ENCODE measurements around the gene TBC1D30. TPM values are rescaled to one million over a fixed set of nuclear protein-coding genes. Genes with fewer than 3 reads are reported as not detected.

TBC1D30 gene
- total RNA-seq, 3 donors from 2014 or later (not counting 1 experiment from before 2014, with no cell fraction given), result 2.8 to 5.8 (median 4.7) TPM

GRCh38 chr12:64785838-64786237, 38.6 kb upstream of the TBC1D30 start:
- Mint-ChIP-seq H3K27me3 (ENCODE audit: low read depth in 2 of 2) (peaks cover 23 to 29% of the 10 kb centered on the region in 2 donors), H3K4me1 (peaks cover 15 to 25% of the 10 kb centered on the region in 2 donors), H3K36me3 (no peaks in the 10 kb centered on the region), H3K27ac (no peak overlapping the region), H3K4me3 (no peak overlapping the region), H3K9me3 (no peaks in the 10 kb centered on the region)
- WGBS (ENCODE audit: insufficient coverage), result 96% methylated on average over 6 of the region's 6 CpGs
- H3K27me3 ChIP-seq (ENCODE audit: control insufficient read depth, insufficient read depth, low read length), result peaks cover 27% of the 10 kb centered on the region
- intact Hi-C loops (cut with micrococcal nuclease), result no loop called here
- ATAC-seq (no peak), DNase-seq (no peak)
- no peaks in the 10 kb centered on the region for H3K9me3 ChIP-seq (ENCODE audit: control insufficient read depth, insufficient read depth, low read length)
- TF ChIP-seq CTCF (IDR thresholded peaks at IDR 0.05), result no peak
- H3K27ac ChIP-seq (ENCODE audit: low read length), result no peak overlapping the region
- H3K4me3 ChIP-seq (ENCODE audit: low read length), result no peak overlapping the region
- no peaks in the 10 kb centered on the region for H3K36me3 ChIP-seq (ENCODE audit: control insufficient read depth, insufficient read depth, low read length)
- H3K4me1 ChIP-seq (ENCODE audit: control insufficient read depth, insufficient read depth, low read length), result peaks cover 9% of the 10 kb centered on the region

DNA sequence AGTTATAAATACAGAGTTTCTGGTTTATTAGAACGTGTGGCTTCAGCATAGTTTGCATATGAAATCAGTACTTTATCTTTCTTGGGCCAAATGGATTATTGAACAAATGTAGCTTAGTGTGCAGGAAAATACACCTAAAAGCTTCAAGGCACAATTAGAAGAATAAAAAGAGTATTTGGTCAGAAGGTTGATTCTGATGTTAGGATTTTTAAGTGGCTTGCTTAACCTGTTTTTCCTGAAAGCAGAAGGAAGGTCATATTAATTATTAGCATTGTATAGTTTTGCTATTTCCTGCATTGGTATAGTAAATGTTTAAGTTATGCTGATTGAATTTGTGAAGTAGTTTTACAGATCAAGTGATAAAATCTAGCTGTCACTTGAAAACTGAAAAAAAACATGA, 34.3 kb upstream of the TBC1D30 start:
- 67% methylated on average over 1 of the region's 1 CpG for WGBS (ENCODE audit: insufficient coverage)
- DNase-seq, result no peak
- H3K27me3 Mint-ChIP-seq (ENCODE audit: low read depth in 2 of 2), result no peaks in the 10 kb centered on the region
- ATAC-seq, result no peak
- Histone ChIP-seq H3K36me3 (ENCODE audit: control insufficient read depth, insufficient read depth, low read length) (no peaks in the 10 kb centered on the region), H3K4me3 (ENCODE audit: low read length) (no peak overlapping the region), H3K27me3 (ENCODE audit: control insufficient read depth, insufficient read depth, low read length) (peaks cover 2% of the 10 kb centered on the region), H3K4me1 (ENCODE audit: control insufficient read depth, insufficient read depth, low read length) (no peaks in the 10 kb centered on the region), H3K27ac (ENCODE audit: low read length) (no peak overlapping the region), H3K9me3 (ENCODE audit: control insufficient read depth, insufficient read depth, low read length) (no peaks in the 10 kb centered on the region)
- no peaks in the 10 kb centered on the region for H3K4me1 Mint-ChIP-seq
- no peak overlapping the region for H3K4me3 Mint-ChIP-seq
- no peaks in the 10 kb centered on the region for H3K36me3 Mint-ChIP-seq
- H3K27ac Mint-ChIP-seq, result no peak overlapping the region
- TF ChIP-seq CTCF (IDR thresholded peaks at IDR 0.05), result no peak
- no peaks in the 10 kb centered on the region for H3K9me3 Mint-ChIP-seq
- intact Hi-C loops (cut with micrococcal nuclease), result no loop called here

- TF ChIP-seq CTCF (IDR thresholded peaks at IDR 0.05), result no peak
- ATAC-seq, result no peak
- intact Hi-C loops (cut with micrococcal nuclease), result no loop called here
- Histone ChIP-seq H3K27me3 (ENCODE audit: control insufficient read depth, insufficient read depth, low read length) (peaks cover 2% of the 10 kb centered on the region), H3K36me3 (ENCODE audit: control insufficient read depth, insufficient read depth, low read length) (no peaks in the 10 kb centered on the region), H3K4me3 (ENCODE audit: low read length) (no peak overlapping the region), H3K27ac (ENCODE audit: low read length) (no peak overlapping the region), H3K9me3 (ENCODE audit: control insufficient read depth, insufficient read depth, low read length) (no peaks in the 10 kb centered on the region), H3K4me1 (ENCODE audit: control insufficient read depth, insufficient read depth, low read length) (no peaks in the 10 kb centered on the region)
- H3K27ac Mint-ChIP-seq, result no peak overlapping the region
- no peak for DNase-seq
- no peaks in the 10 kb centered on the region for H3K4me1 Mint-ChIP-seq
- no peaks in the 10 kb centered on the region for H3K9me3 Mint-ChIP-seq
- no peaks in the 10 kb centered on the region for H3K36me3 Mint-ChIP-seq
- no peak overlapping the region for H3K4me3 Mint-ChIP-seq
- no peaks in the 10 kb centered on the region for H3K27me3 Mint-ChIP-seq (ENCODE audit: low read depth in 2 of 2)
Observed at GRCh38 chr12:64791036-64791435, 33.4 kb upstream of the TBC1D30 start.

- no peaks in the 10 kb centered on the region for H3K27me3 Mint-ChIP-seq (ENCODE audit: low read depth in 2 of 2)
- 67% methylated on average over 1 of the region's 1 CpG for WGBS (ENCODE audit: insufficient coverage)
- H3K4me3 ChIP-seq (ENCODE audit: low read length), result no peak overlapping the region
- H3K9me3 Mint-ChIP-seq, result no peaks in the 10 kb centered on the region
- DNase-seq, result no peak
- intact Hi-C loops (cut with micrococcal nuclease), result no loop called here
- no peaks in the 10 kb centered on the region for H3K9me3 ChIP-seq (ENCODE audit: control insufficient read depth, insufficient read depth, low read length)
- H3K36me3 Mint-ChIP-seq, result no peaks in the 10 kb centered on the region
- H3K27me3 ChIP-seq (ENCODE audit: control insufficient read depth, insufficient read depth, low read length), result peaks cover 2% of the 10 kb centered on the region
- H3K4me3 Mint-ChIP-seq, result no peak overlapping the region
- TF ChIP-seq CTCF (IDR thresholded peaks at IDR 0.05), result no peak
- no peaks in the 10 kb centered on the region for H3K4me1 Mint-ChIP-seq
- ATAC-seq, result no peak
- H3K27ac Mint-ChIP-seq, result no peak overlapping the region
- no peak overlapping the region for H3K27ac ChIP-seq (ENCODE audit: low read length)
- H3K36me3 ChIP-seq (ENCODE audit: control insufficient read depth, insufficient read depth, low read length), result no peaks in the 10 kb centered on the region
- no peaks in the 10 kb centered on the region for H3K4me1 ChIP-seq (ENCODE audit: control insufficient read depth, insufficient read depth, low read length)
Observed at GRCh38 chr12:64792128-64792527, 32.3 kb upstream of the TBC1D30 start.
